Umbilical cord (tissue), 2 donors: ENCODE results near the gene HK3. TPM values are rescaled to one million over a fixed set of nuclear protein-coding genes. Genes with fewer than 3 reads are reported as not detected.
"Not testable (repeated sequence)": the region's sequence is repeated elsewhere in the genome, so short reads cannot be mapped to it uniquely, and the experiment has no call there.

Experiments used
- DNase-seq: peaks from one replicate; pipeline ENCODE4 v3.0.0-alpha.2; 2015; ENCODE audit warnings: low spot score
- total RNA-seq: library from RNA; depleted of rRNA; stranded (reverse); fragments of >200 nt; gene quantifications from one replicate; pipeline ENCODE4 v1.2.3, GENCODE V29; 2014; ENCODE audit warnings: low replicate concordance; ENCODE audit not compliant: insufficient read depth

HK3 gene
- total RNA-seq, 1 donor from 2014 or later = 4.6 TPM

- no peak for DNase-seq
Observed at GRCh38 chr5:176883700-176884570, 15.2 kb downstream of the HK3 start.

- no peak for DNase-seq
Observed at GRCh38 chr5:176882567-176882903, 16.6 kb downstream of the HK3 start.

- no peak for DNase-seq
Observed at GRCh38 chr5:176881816-176882566, 17.2 kb downstream of the HK3 start.

- DNase-seq = no peak
Observed at GRCh38 chr5:176881021-176881749, 18.0 kb downstream of the HK3 start.

- DNase-seq = no peak
Observed at GRCh38 chr5:176880366-176881020, 18.7 kb downstream of the HK3 start.

GRCh38 chr5:176879663-176880361, 19.3 kb downstream of the HK3 start:
- no peak for DNase-seq

GRCh38 chr5:176878906-176879662, 20.1 kb downstream of the HK3 start:
- no peak for DNase-seq

GRCh38 chr5:176878463-176878862, 20.7 kb downstream of the HK3 start:
- DNase-seq = no peak

GRCh38 chr5:176877793-176878331, 21.3 kb downstream of the HK3 start:
- DNase-seq = no peak

- no peak for DNase-seq
Observed at GRCh38 chr5:176876506-176877431, 22.4 kb downstream of the HK3 start.

GRCh38 chr5:176875783-176876505, 23.2 kb downstream of the HK3 start:
- DNase-seq = no peak

- no peak for DNase-seq
Observed at GRCh38 chr5:176875014-176875550, 24.1 kb downstream of the HK3 start.

- no peak for DNase-seq
Observed at GRCh38 chr5:176874198-176874780, 24.9 kb downstream of the HK3 start.

- peak; percentile 21 for DNase-seq
Observed at GRCh38 chr5:176873541-176874172, 25.5 kb downstream of the HK3 start.

- not testable (repeated sequence) for DNase-seq
Observed at GRCh38 chr5:176873011-176873410, 26.1 kb downstream of the HK3 start.

GRCh38 chr5:176872586-176872985, 26.6 kb downstream of the HK3 start:
- DNase-seq = not testable (repeated sequence)

- not testable (repeated sequence) for DNase-seq
Observed at GRCh38 chr5:176870644-176871043, 28.5 kb downstream of the HK3 start.
